Thoracic aorta (tissue), 2 donors: ENCODE results near the gene PFDN2. TPM values are rescaled to one million over a fixed set of nuclear protein-coding genes. Genes with fewer than 3 reads are reported as not detected.
"Not testable (repeated sequence)": the region's sequence is repeated elsewhere in the genome, so short reads cannot be mapped to it uniquely, and the experiment has no call there.

Experiments used
- ATAC-seq: fragments of 150-250 bp; one replicate; pipeline ENCODE4 v1.8.0; 2017; ENCODE audit warnings: low read depth; ENCODE audit not compliant: insufficient number of reproducible peaks, low FRiP score
- DNase-seq: peaks from one replicate; pipeline ENCODE4 v3.0.0-alpha.2; 2020; ENCODE audit warnings: low spot score
- H3K27ac ChIP-seq, 2 donors: fragments of 200-600 bp; sonication (generic); 1 replicate in 1 of 2; 2 replicates in 1 of 2; pipeline ENCODE4 v1.5.1; 2016; ENCODE audit warnings: mild to moderate bottlenecking in 2 of 2, moderate library complexity in 2 of 2
- H3K27me3 ChIP-seq: fragments of 200-600 bp; sonication (generic); replicated peaks from 2 replicates; pipeline ENCODE4 v1.6.0; 2016; ENCODE audit warnings: mild to moderate bottlenecking; ENCODE audit not compliant: insufficient read depth
- H3K36me3 ChIP-seq: fragments of 200-600 bp; sonication (generic); one replicate; pipeline ENCODE4 v1.5.1; 2016
- H3K4me1 ChIP-seq, 2 donors: fragments of 200-600 bp; sonication (generic); 1 replicate in 1 of 2; 2 replicates in 1 of 2; pipeline versions ENCODE4 v1.5.1 to v1.6.0; 2016; ENCODE audit warnings: low read depth in 2 of 2, mild to moderate bottlenecking in 1 of 2; ENCODE audit not compliant: control insufficient read depth in 1 of 2
- H3K4me3 ChIP-seq: fragments of 200-600 bp; sonication (generic); 2 replicates; pipeline ENCODE4 v1.5.1; 2016; ENCODE audit warnings: mild to moderate bottlenecking
- H3K9me3 ChIP-seq: fragments of 200-600 bp; sonication (generic); 2 replicates; pipeline ENCODE4 v1.5.1; 2016
- CTCF ChIP-seq: fragments of 200-600 bp; sonication (generic); IDR thresholded peaks from one replicate; pipeline ENCODE4 v1.5.1; 2019; ENCODE audit warnings: antibody characterized with exemption
- total RNA-seq, 2 donors: library from RNA; depleted of rRNA; stranded (reverse); fragments of >200 nt; gene quantifications; one replicate each; pipeline versions ENCODE4 v1.1.0 to v1.2.3, GENCODE V29; 2016

The PFDN2 gene
- total RNA-seq, 2 donors from 2014 or later, result 22.7 to 92.7 TPM

DNA sequence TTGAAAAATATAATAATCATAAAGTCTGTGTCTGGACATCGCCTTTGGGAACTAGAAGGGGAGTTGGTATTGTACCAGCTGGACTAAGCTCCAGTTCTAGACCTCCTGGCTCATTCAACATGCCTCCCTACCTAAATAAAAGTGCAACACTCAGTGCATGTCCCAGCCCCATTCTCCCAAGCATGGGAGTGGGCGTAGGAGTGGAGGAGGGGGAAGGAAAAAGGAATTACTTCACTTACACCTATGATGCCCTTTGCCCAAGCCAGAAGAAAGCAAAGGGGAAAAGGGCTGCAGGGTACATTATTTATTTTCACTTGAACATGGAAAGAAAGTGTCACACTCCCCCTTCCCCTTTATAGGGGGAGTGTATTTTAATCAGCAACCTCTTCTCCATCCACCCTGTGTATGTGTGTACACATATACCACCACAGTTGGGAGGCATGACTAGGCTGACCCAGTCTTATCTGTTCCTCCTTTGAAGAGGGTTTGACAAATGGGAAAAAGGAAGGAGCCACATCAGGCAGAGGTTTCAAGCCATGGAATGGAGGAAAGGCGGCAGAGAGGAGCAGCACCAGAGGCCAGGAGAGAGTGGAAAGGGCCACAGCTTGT lies 3.3 kb upstream of the PFDN2 start:
- H3K4me3 ChIP-seq, result no peak overlapping the region
- DNase-seq (no peak), ATAC-seq (no peak)
- H3K36me3 ChIP-seq, result peaks cover 33% of the 10 kb centered on the region
- H3K9me3 ChIP-seq, result no peaks in the 10 kb centered on the region
- TF ChIP-seq CTCF, result no peak
- H3K27me3 ChIP-seq, result no peaks in the 10 kb centered on the region
- H3K27ac ChIP-seq, result no peak overlapping the region
- H3K4me1 ChIP-seq, result peaks cover 17 to 33% of the 10 kb centered on the region in 2 donors

DNA sequence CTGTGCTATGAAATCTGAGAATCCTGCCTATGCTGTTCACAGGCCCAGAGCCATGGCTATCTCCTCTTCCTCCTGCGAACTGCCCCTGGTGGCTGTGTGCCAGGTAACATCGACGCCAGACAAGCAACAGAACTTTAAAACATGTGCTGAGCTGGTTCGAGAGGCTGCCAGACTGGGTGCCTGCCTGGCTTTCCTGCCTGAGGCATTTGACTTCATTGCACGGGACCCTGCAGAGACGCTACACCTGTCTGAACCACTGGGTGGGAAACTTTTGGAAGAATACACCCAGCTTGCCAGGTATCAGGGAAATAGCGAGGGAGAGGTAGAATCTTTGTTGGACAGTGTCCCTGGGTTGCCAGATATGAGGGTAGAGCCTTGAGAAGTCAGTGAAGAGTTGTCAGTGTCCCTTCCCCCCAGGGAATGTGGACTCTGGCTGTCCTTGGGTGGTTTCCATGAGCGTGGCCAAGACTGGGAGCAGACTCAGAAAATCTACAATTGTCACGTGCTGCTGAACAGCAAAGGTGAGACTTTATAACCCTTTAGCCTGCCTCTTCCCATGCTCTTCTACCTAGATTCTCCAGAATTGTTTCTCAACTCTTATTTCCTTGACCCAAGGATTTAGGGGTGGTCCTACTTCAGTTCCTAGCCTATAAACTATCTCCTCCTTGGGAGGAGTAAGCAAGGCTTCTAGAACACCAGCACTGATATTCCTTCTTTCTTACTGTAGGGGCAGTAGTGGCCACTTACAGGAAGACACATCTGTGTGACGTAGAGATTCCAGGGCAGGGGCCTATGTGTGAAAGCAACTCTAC lies 1.5 kb upstream of the PFDN2 start:
- Histone ChIP-seq H3K9me3 (no peaks in the 10 kb centered on the region), H3K4me3 (peak overlapping the region; percentile 82), H3K27me3 (no peaks in the 10 kb centered on the region), H3K4me1 (peaks cover 24 to 48% of the 10 kb centered on the region in 2 donors), H3K36me3 (peaks cover 29% of the 10 kb centered on the region), H3K27ac (peak overlapping the region; percentile 91 to 96)
- no peak for DNase-seq
- peak; percentile 58 for ATAC-seq
- no peak for TF ChIP-seq CTCF

- not testable (repeated sequence) for ATAC-seq, H3K4me3 ChIP-seq
- H3K4me1 ChIP-seq, result peaks cover 28 to 51% of the 10 kb centered on the region in 2 donors
These were observed 1.9 kb downstream of the PFDN2 start for GRCh38 chr1:161115961-161116360.

GRCh38 chr1:161115132-161115711 lies 2.6 kb downstream of the PFDN2 start:
- TF ChIP-seq CTCF, result no peak

More at GRCh38 chr1:161115961-161116360, 1.9 kb downstream of the PFDN2 start:
- not testable (repeated sequence) for H3K36me3 ChIP-seq, DNase-seq, H3K9me3 ChIP-seq, H3K27ac ChIP-seq, H3K27me3 ChIP-seq

GRCh38 chr1:161114556-161114955 lies 3.3 kb downstream of the PFDN2 start:
- TF ChIP-seq CTCF, result no peak
- H3K27me3 ChIP-seq, result no peaks in the 10 kb centered on the region
- peaks cover 28 to 42% of the 10 kb centered on the region in 2 donors for H3K4me1 ChIP-seq
- H3K9me3 ChIP-seq, result no peaks in the 10 kb centered on the region
- H3K4me3 ChIP-seq, result no peak overlapping the region
- DNase-seq (no peak), ATAC-seq (no peak)
- H3K27ac ChIP-seq, result no peak overlapping the region
- no peaks in the 10 kb centered on the region for H3K36me3 ChIP-seq

More at GRCh38 chr1:161115132-161115711, 2.6 kb downstream of the PFDN2 start:
- peaks cover 28 to 49% of the 10 kb centered on the region in 2 donors for H3K4me1 ChIP-seq
- H3K27me3 ChIP-seq, result no peaks in the 10 kb centered on the region
- no peaks in the 10 kb centered on the region for H3K9me3 ChIP-seq
- H3K36me3 ChIP-seq, result no peaks in the 10 kb centered on the region
- no peak overlapping the region for H3K27ac ChIP-seq
- ATAC-seq, result no peak
- H3K4me3 ChIP-seq, result no peak overlapping the region
- DNase-seq, result no peak
